GM12873 (cell line): ENCODE measurements around the gene KCNG1.

Experiments used
- CTCF ChIP-seq: IDR thresholded peaks from 2 replicates; pipeline ENCODE4 v1.5.1; 2012; ENCODE audit warnings: low read depth, mild to moderate bottlenecking, moderate library complexity, low read length, control low read depth; ENCODE audit not compliant: insufficient read depth; ENCODE audit errors: missing control alignments

KCNG1 gene

GRCh38 chr20:51016521-51016920 is 6.4 kb downstream of the KCNG1 start:
- TF ChIP-seq CTCF = no peak

- peak; percentile 83 for TF ChIP-seq CTCF
Observed at GRCh38 chr20:51014797-51015722, 7.8 kb downstream of the KCNG1 start.

- no peak for TF ChIP-seq CTCF
Observed at GRCh38 chr20:51013577-51014330, 9.2 kb downstream of the KCNG1 start.

GRCh38 chr20:51012357-51012756 is 10.6 kb downstream of the KCNG1 start:
- no peak for TF ChIP-seq CTCF

GRCh38 chr20:51011479-51011878 is 11.4 kb downstream of the KCNG1 start:
- no peak for TF ChIP-seq CTCF

- no peak for TF ChIP-seq CTCF
Observed at GRCh38 chr20:51010932-51011331, 12.0 kb downstream of the KCNG1 start.

GRCh38 chr20:51010043-51010365 is 12.9 kb downstream of the KCNG1 start:
- TF ChIP-seq CTCF = no peak
